Measurements from ENCODE around the gene MAN2A2.

The MAN2A2 gene

DNA sequence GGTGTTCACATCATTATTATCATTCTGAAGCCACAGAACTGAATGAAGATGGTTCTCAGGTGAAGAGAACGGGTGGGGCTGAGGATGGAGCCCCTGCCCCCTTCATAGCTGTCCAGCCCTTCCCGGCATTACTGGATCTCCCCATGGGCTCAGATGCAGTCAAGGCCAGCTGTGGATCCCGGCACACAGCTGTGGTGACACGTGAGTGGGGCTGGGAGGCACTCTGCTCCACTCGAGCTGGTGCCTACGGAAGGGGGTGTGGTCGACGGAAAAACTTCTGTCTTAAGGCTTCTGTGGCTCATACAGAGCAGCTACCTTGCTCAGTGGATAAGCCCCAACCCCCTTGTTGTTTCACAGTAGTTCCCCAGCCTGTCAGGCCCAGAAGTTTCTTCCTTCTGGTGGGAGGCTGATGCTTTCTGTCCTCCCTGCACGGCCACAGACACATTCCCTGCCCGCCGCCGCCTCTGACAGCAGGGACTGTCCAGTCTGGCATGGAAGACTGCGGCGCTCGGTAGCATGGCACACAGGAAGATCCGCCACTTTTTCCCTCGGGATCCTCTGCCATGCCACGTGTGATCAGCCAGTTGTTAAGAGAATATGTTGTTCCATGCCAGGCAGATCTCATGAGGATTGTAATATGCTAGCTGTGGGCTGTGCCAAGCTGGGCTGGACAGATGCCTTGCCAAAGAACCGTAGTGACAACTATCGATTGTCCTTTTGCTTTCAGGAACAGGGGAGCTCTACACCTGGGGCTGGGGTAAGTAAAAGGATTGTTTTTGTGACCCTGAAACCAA is 57.4 kb downstream of the MAN2A2 start:
- no peak for DNase-seq (ENCODE audit: low read depth in 2 of 2)

DNA sequence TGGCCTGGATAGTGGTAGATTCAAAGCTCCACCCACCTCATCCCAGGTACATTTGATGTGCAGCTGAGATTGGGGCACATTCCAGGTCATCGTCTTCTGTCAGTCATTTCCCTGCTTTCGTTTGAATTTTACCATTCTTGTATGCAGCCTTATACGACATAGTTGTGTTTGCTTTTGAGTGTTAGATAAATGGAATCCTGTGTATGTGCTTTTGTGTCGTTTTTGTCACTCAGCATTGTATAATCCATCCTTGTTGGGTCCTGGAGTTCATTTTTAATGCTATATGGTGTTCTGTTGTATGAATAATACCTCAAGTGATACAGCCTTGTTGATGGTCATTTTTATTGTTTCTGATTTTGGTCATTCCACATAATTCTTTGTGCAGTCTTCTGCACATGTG is 58.9 kb downstream of the MAN2A2 start:
- DNase-seq (ENCODE audit: low read depth in 2 of 2): no peak

DNA sequence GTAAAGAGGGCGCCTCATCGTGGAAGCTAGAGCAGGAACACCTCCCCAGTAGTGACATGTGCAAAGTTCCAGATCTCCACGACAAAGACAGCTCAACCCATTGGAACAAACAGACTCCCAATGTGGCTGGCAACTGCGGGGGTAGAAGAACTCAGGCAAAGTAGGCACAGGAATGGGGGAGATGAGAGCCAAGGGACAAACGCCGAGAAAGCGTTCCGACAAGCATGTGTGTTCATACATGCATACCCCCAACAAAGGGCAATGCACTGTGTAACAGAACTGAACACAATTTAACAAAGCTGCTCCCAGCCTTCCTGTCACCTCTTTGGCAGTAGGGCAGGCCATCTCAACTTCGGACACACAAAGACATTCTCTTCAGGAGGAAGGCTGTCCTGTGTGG is 63.2 kb downstream of the MAN2A2 start:
- DNase-seq (ENCODE audit: low read depth in 2 of 2): no peak

DNA sequence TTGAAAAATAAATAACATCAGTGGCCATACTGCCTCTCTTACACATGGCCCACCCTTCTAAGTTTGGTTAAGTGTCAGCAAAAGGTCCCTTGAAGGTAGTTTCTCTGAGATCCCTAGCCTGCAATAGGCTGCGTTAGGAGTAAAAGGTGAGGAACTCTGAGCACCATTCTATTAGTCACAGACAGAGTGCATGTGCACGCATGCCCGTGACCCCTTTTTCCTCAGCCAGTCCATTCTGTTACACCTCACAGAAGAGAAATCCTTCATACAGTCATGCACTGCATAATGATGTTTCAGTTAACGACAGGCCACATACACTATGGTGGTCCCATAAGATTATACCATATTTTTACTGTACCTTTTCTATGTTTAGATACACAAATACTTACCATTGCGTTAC is 64.1 kb downstream of the MAN2A2 start:
- DNase-seq (ENCODE audit: low read depth in 2 of 2): no peak

DNA sequence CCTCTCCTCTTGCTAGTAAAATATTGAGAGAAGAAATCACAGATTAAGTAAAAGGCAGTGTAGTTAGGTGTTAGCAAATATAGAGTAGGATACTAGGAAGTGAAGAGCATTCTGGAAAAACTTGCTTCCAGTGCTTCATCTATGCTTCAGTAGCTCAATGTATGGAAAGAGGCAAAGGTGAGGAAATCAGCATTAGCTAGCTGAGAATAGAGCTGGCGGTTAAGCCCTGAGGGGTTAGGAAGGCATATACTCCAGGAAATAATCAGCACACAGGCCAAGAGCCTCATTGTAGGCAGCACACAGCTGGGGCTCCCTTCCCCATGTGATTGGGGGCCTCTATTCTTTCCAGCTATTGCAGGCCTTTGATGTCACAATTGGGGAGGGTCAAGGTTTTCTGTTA is 65.3 kb downstream of the MAN2A2 start:
- DNase-seq (ENCODE audit: low read depth in 2 of 2): no peak

DNA sequence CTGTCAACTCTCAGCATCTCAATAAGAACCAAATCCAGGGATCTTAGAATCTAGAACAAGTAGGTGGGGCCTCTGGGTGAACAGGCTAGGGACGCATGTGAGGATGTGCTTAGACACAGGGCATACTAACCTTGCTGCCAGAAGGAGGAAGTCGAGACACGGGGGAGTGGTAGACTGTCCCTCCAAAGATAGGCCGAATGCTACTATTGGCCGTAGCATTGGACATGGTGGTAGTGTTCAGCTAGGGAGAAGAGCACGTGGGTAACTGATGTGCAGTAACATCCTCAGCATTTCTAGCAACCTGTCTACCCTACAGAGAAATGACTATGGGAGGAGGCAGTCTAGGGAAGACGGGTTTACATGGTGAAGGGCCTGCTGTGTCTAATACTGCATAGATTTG is 67.2 kb downstream of the MAN2A2 start:
- no peak for DNase-seq (ENCODE audit: low read depth in 2 of 2)

DNA sequence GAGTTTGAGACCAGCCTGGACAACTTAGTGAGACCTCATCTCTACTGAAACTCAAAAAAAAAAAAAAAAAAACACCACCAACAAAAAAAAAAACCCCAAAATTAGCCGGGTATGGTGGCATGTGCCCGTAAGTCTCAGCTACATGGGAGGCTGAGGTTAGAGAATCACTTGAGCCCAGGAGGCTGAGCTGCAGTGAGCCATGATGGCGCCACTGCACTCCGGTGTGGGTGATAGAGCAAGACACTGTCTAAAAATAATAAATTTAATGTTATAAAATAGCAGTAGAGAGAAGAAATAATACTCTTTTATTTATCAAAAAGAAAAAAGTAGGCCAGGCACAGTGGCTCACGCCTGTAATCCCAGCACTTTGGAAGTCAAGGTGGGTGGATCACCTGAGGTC is 69.0 kb downstream of the MAN2A2 start:
- DNase-seq (ENCODE audit: low read depth in 2 of 2): no peak

All from activated CD8-positive, alpha-beta memory T cell treated with anti-CD3 and anti-CD28 coated beads for 4 hours (primary cell).